Coronary artery (tissue), 2 donors: ENCODE results near the gene ALS2CL.
A peak's percentile ranks its signal among the peaks of the same experiment; 100 is the strongest.

Experiments used
- DNase-seq: peaks from one replicate; pipeline ENCODE4 v3.0.0-alpha.2; 2017; ENCODE audit warnings: low spot score
- H3K27ac ChIP-seq, 2 donors: fragments of 200-600 bp; sonication (generic); one replicate each; pipeline ENCODE4 v1.5.1; 2016 to 2019
- H3K4me3 ChIP-seq: fragments of 200-600 bp; sonication (generic); 2 replicates; pipeline ENCODE4 v1.5.1; 2016; ENCODE audit warnings: mild to moderate bottlenecking, moderate library complexity
- TF ChIP-seq, protein P1 (sequence below): fragments of 200-600 bp; sonication (generic); IDR thresholded peaks from one replicate; pipeline ENCODE4 v1.5.1; 2019; ENCODE audit warnings: antibody characterized with exemption

ALS2CL gene

GRCh38 chr3:46693892-46694226 lies 380 bp upstream of the ALS2CL start:
- TF ChIP-seq, protein P1, sequence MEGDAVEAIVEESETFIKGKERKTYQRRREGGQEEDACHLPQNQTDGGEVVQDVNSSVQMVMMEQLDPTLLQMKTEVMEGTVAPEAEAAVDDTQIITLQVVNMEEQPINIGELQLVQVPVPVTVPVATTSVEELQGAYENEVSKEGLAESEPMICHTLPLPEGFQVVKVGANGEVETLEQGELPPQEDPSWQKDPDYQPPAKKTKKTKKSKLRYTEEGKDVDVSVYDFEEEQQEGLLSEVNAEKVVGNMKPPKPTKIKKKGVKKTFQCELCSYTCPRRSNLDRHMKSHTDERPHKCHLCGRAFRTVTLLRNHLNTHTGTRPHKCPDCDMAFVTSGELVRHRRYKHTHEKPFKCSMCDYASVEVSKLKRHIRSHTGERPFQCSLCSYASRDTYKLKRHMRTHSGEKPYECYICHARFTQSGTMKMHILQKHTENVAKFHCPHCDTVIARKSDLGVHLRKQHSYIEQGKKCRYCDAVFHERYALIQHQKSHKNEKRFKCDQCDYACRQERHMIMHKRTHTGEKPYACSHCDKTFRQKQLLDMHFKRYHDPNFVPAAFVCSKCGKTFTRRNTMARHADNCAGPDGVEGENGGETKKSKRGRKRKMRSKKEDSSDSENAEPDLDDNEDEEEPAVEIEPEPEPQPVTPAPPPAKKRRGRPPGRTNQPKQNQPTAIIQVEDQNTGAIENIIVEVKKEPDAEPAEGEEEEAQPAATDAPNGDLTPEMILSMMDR = no peak
- Histone ChIP-seq H3K27ac (peak overlapping the region; percentile 89 to 95), H3K4me3 (peak overlapping the region; percentile 85)
- DNase-seq = peak; percentile 81

GRCh38 chr3:46692566-46692990 lies 901 bp downstream of the ALS2CL start:
- no peak for DNase-seq
- H3K27ac ChIP-seq = peak overlapping the region; percentile 89 to 95
- H3K4me3 ChIP-seq = peak overlapping the region; percentile 85
- TF ChIP-seq, protein P1 = no peak

DNA sequence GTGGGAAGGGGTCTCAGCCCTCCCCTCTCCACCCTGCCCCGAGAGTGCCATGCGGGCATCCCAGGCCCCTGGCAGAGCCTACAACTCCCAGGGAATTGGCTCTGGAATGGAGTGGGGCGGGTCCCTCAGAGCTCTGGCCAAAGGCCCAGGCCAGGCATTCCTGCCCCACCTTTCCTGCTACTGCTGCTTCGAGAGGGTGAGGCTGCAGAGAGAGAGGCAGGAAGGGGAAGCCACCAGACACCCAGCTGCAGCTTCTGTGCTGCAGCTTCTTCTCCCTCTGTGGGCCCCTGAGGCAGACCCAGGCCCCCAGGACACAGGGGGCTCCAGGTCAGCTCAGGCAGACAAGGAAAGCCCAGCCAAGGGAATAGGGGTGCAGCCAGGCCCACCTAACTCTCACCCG lies 2.7 kb downstream of the ALS2CL start:
- Histone ChIP-seq H3K27ac (no peak overlapping the region), H3K4me3 (no peak overlapping the region)
- DNase-seq = no peak
- TF ChIP-seq, protein P1 = no peak

- DNase-seq = no peak
- H3K4me3 ChIP-seq = no peak overlapping the region
- TF ChIP-seq, protein P1 = no peak
- H3K27ac ChIP-seq = no peak overlapping the region
These were observed 8.0 kb downstream of the ALS2CL start for GRCh38 chr3:46685446-46685845.

- TF ChIP-seq, protein P1 = no peak
- no peak for DNase-seq
- H3K4me3 ChIP-seq = no peak overlapping the region
- H3K27ac ChIP-seq = no peak overlapping the region
These were observed 8.6 kb downstream of the ALS2CL start for GRCh38 chr3:46684891-46685290.

DNA sequence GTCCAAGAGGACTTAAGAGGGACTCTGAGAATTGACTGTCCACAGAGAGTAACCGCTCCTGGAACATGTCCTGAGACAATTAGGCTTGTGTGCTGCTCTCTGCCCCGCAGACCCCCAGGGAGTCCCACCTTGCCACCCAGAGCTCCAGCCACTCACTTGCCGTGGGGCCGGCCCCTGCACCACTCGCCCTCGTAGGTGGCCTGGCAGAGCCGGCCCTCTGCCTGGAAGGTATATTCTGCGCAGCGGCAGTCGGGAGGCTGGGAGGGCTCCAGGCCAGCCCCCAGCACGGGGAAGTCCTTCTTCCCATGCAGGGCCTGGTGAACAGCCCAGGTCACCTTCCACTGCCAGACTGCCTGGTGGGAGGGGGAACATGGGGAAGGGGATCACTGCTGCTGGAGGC lies 10.5 kb downstream of the ALS2CL start:
- Histone ChIP-seq H3K4me3 (no peak overlapping the region), H3K27ac (no peak overlapping the region)
- TF ChIP-seq, protein P1 = no peak
- DNase-seq = no peak

DNA sequence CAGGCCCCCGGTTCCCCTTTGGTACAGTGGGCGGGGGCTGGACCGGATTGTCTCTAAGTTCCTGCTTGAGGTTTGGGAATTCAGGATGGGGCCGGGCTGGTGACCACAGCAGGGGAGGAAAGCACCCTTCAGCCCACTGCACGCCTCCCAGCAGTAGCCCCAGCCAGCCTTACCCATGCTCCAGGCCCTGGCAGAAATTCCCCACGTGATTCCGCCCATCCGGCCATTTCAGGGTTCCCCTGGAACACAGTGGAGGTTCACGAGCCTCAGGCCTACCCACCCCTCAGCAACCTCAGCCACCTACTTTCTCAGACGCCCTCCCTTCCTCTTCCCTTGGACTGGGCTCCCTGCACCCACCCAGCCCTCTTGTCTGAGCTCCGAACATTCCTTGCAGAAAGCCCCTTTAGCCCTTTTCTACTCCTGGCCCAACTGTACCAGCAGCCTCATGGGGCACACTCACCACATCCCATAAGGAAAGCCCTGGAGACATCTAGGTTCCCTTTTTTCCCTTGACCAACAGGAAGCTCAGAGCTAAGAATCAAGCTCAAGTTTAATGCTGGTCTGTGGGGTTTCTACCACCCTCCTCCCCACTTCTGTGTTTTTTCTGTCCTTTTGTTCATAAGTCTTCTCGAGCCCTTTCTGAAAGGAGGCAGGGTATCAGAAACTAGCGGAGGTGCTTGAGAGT lies 11.5 kb downstream of the ALS2CL start:
- TF ChIP-seq, protein P1 = no peak

More for the DNA sequence above, 11.5 kb downstream of the ALS2CL start:
- no peak for DNase-seq
- Histone ChIP-seq H3K4me3 (no peak overlapping the region), H3K27ac (no peak overlapping the region)
